ENCODE results near the gene NFATC1.

The NFATC1 gene

GRCh38 chr18:79433431-79433830 lies 37.7 kb downstream of the NFATC1 start:
- no peak overlapping the region for H3K27ac ChIP-seq (ENCODE audit: low read length)
- no peaks in the 10 kb centered on the region for H3K27me3 ChIP-seq (ENCODE audit: control insufficient read depth, insufficient read depth, low read length)

GRCh38 chr18:79434607-79435401 lies 39.1 kb downstream of the NFATC1 start:
- no CpG with 5 or more reads among the region's 31 CpGs for WGBS (ENCODE audit: insufficient coverage, insufficient read length)
- Histone ChIP-seq H3K36me3 (ENCODE audit: control insufficient read depth, insufficient read depth, low read length) (peaks cover 3% of the 10 kb centered on the region; the same call in 1 of the 2 replicates), H3K27ac (ENCODE audit: low read length) (no peak overlapping the region), H3K27me3 (ENCODE audit: control insufficient read depth, insufficient read depth, low read length) (no peaks in the 10 kb centered on the region), H3K4me3 (ENCODE audit: low read length) (no peak overlapping the region), H3K9me3 (ENCODE audit: control insufficient read depth, insufficient read depth, low read length) (no peaks in the 10 kb centered on the region), H3K4me1 (ENCODE audit: control insufficient read depth, insufficient read depth, low read length) (no peaks in the 10 kb centered on the region)
- DNase-seq (ENCODE audit: low read depth, low spot score): no peak

More at GRCh38 chr18:79433431-79433830, 37.7 kb downstream of the NFATC1 start:
- WGBS (ENCODE audit: insufficient coverage, insufficient read length): no CpG with 5 or more reads among the region's 27 CpGs
- H3K4me1 ChIP-seq (ENCODE audit: control insufficient read depth, insufficient read depth, low read length): no peaks in the 10 kb centered on the region
- H3K4me3 ChIP-seq (ENCODE audit: low read length): no peak overlapping the region
- no peaks in the 10 kb centered on the region for H3K9me3 ChIP-seq (ENCODE audit: control insufficient read depth, insufficient read depth, low read length)
- no peak for DNase-seq (ENCODE audit: low read depth, low spot score)
- peaks cover 3% of the 10 kb centered on the region; the same call in 1 of the 2 replicates for H3K36me3 ChIP-seq (ENCODE audit: control insufficient read depth, insufficient read depth, low read length)

- Histone ChIP-seq H3K36me3 (ENCODE audit: control insufficient read depth, insufficient read depth, low read length) (peaks cover 3% of the 10 kb centered on the region; the same call in 1 of the 2 replicates), H3K27ac (ENCODE audit: low read length) (no peak overlapping the region), H3K4me3 (ENCODE audit: low read length) (no peak overlapping the region), H3K4me1 (ENCODE audit: control insufficient read depth, insufficient read depth, low read length) (no peaks in the 10 kb centered on the region), H3K9me3 (ENCODE audit: control insufficient read depth, insufficient read depth, low read length) (no peaks in the 10 kb centered on the region), H3K27me3 (ENCODE audit: control insufficient read depth, insufficient read depth, low read length) (no peaks in the 10 kb centered on the region)
- DNase-seq (ENCODE audit: low read depth, low spot score): no peak
- WGBS (ENCODE audit: insufficient coverage, insufficient read length): no CpG with 5 or more reads among the region's 37 CpGs
Measured at GRCh38 chr18:79436556-79437275, 41.0 kb downstream of the NFATC1 start.

GRCh38 chr18:79438089-79438897 lies 42.6 kb downstream of the NFATC1 start:
- no peak for DNase-seq (ENCODE audit: low read depth, low spot score)
- Histone ChIP-seq H3K9me3 (ENCODE audit: control insufficient read depth, insufficient read depth, low read length) (no peaks in the 10 kb centered on the region), H3K27me3 (ENCODE audit: control insufficient read depth, insufficient read depth, low read length) (no peaks in the 10 kb centered on the region), H3K4me1 (ENCODE audit: control insufficient read depth, insufficient read depth, low read length) (no peaks in the 10 kb centered on the region; the same call in 1 of the 2 replicates), H3K27ac (ENCODE audit: low read length) (no peak overlapping the region), H3K36me3 (ENCODE audit: control insufficient read depth, insufficient read depth, low read length) (peaks cover 3% of the 10 kb centered on the region; the same call in 1 of the 2 replicates), H3K4me3 (ENCODE audit: low read length) (no peak overlapping the region)
- no CpG with 5 or more reads among the region's 36 CpGs for WGBS (ENCODE audit: insufficient coverage, insufficient read length)

- Histone ChIP-seq H3K4me1 (ENCODE audit: control insufficient read depth, insufficient read depth, low read length) (no peaks in the 10 kb centered on the region; the same call in 1 of the 2 replicates), H3K36me3 (ENCODE audit: control insufficient read depth, insufficient read depth, low read length) (peaks cover 3% of the 10 kb centered on the region; the same call in 1 of the 2 replicates), H3K9me3 (ENCODE audit: control insufficient read depth, insufficient read depth, low read length) (no peaks in the 10 kb centered on the region), H3K27ac (ENCODE audit: low read length) (no peak overlapping the region), H3K27me3 (ENCODE audit: control insufficient read depth, insufficient read depth, low read length) (no peaks in the 10 kb centered on the region), H3K4me3 (ENCODE audit: low read length) (no peak overlapping the region)
- no peak for DNase-seq (ENCODE audit: low read depth, low spot score)
- no CpG with 5 or more reads among the region's 37 CpGs for WGBS (ENCODE audit: insufficient coverage, insufficient read length)
Measured at GRCh38 chr18:79438898-79439627, 43.3 kb downstream of the NFATC1 start.

- H3K4me1 ChIP-seq (ENCODE audit: control insufficient read depth, insufficient read depth, low read length): no peaks in the 10 kb centered on the region; the same call in 1 of the 2 replicates
- H3K9me3 ChIP-seq (ENCODE audit: control insufficient read depth, insufficient read depth, low read length): no peaks in the 10 kb centered on the region
- H3K36me3 ChIP-seq (ENCODE audit: control insufficient read depth, insufficient read depth, low read length): no peaks in the 10 kb centered on the region
- H3K27me3 ChIP-seq (ENCODE audit: control insufficient read depth, insufficient read depth, low read length): no peaks in the 10 kb centered on the region
- DNase-seq (ENCODE audit: low read depth, low spot score): no peak
- WGBS (ENCODE audit: insufficient coverage, insufficient read length): no CpG with 5 or more reads among the region's 16 CpGs
- H3K27ac ChIP-seq (ENCODE audit: low read length): no peak overlapping the region
- H3K4me3 ChIP-seq (ENCODE audit: low read length): no peak overlapping the region
Measured at GRCh38 chr18:79439628-79440023, 43.9 kb downstream of the NFATC1 start.

- Histone ChIP-seq H3K4me1 (ENCODE audit: control insufficient read depth, insufficient read depth, low read length) (no peaks in the 10 kb centered on the region; the same call in 1 of the 2 replicates), H3K36me3 (ENCODE audit: control insufficient read depth, insufficient read depth, low read length) (no peaks in the 10 kb centered on the region), H3K27ac (ENCODE audit: low read length) (no peak overlapping the region), H3K4me3 (ENCODE audit: low read length) (no peak overlapping the region), H3K9me3 (ENCODE audit: control insufficient read depth, insufficient read depth, low read length) (no peaks in the 10 kb centered on the region), H3K27me3 (ENCODE audit: control insufficient read depth, insufficient read depth, low read length) (no peaks in the 10 kb centered on the region)
- no CpG with 5 or more reads among the region's 31 CpGs for WGBS (ENCODE audit: insufficient coverage, insufficient read length)
- no peak for DNase-seq (ENCODE audit: low read depth, low spot score)
Measured at GRCh38 chr18:79440316-79441110, 44.8 kb downstream of the NFATC1 start.

- no peaks in the 10 kb centered on the region for H3K36me3 ChIP-seq (ENCODE audit: control insufficient read depth, insufficient read depth, low read length)
- H3K27me3 ChIP-seq (ENCODE audit: control insufficient read depth, insufficient read depth, low read length): no peaks in the 10 kb centered on the region
- WGBS (ENCODE audit: insufficient coverage, insufficient read length): no CpG with 5 or more reads among the region's 16 CpGs
- H3K27ac ChIP-seq (ENCODE audit: low read length): no peak overlapping the region
- H3K4me3 ChIP-seq (ENCODE audit: low read length): no peak overlapping the region
- no peaks in the 10 kb centered on the region; the same call in 1 of the 2 replicates for H3K4me1 ChIP-seq (ENCODE audit: control insufficient read depth, insufficient read depth, low read length)
- no peak for DNase-seq (ENCODE audit: low read depth, low spot score)
- H3K9me3 ChIP-seq (ENCODE audit: control insufficient read depth, insufficient read depth, low read length): no peaks in the 10 kb centered on the region
Measured at GRCh38 chr18:79441420-79441819, 45.7 kb downstream of the NFATC1 start.

GRCh38 chr18:79442508-79443221 lies 46.9 kb downstream of the NFATC1 start:
- Histone ChIP-seq H3K4me3 (ENCODE audit: low read length) (no peak overlapping the region), H3K4me1 (ENCODE audit: control insufficient read depth, insufficient read depth, low read length) (no peaks in the 10 kb centered on the region; the same call in 1 of the 2 replicates), H3K36me3 (ENCODE audit: control insufficient read depth, insufficient read depth, low read length) (no peaks in the 10 kb centered on the region), H3K27ac (ENCODE audit: low read length) (no peak overlapping the region), H3K9me3 (ENCODE audit: control insufficient read depth, insufficient read depth, low read length) (no peaks in the 10 kb centered on the region), H3K27me3 (ENCODE audit: control insufficient read depth, insufficient read depth, low read length) (no peaks in the 10 kb centered on the region)
- no CpG with 5 or more reads among the region's 29 CpGs for WGBS (ENCODE audit: insufficient coverage, insufficient read length)
- no peak for DNase-seq (ENCODE audit: low read depth, low spot score)
